ENCODE results near the gene DLX3.

DLX3 gene

GRCh38 chr17:50022463-50023130, 27.6 kb upstream of the DLX3 start:
- DNase-seq, result no peak

- DNase-seq, result no peak
Observed at GRCh38 chr17:50021681-50022370, 26.8 kb upstream of the DLX3 start.

GRCh38 chr17:50020841-50021599, 26.0 kb upstream of the DLX3 start:
- no peak for DNase-seq

- DNase-seq, result no peak
Observed at GRCh38 chr17:50018909-50019308, 23.9 kb upstream of the DLX3 start.

- no peak for DNase-seq
Observed at GRCh38 chr17:50015146-50015545, 20.1 kb upstream of the DLX3 start.

DNA sequence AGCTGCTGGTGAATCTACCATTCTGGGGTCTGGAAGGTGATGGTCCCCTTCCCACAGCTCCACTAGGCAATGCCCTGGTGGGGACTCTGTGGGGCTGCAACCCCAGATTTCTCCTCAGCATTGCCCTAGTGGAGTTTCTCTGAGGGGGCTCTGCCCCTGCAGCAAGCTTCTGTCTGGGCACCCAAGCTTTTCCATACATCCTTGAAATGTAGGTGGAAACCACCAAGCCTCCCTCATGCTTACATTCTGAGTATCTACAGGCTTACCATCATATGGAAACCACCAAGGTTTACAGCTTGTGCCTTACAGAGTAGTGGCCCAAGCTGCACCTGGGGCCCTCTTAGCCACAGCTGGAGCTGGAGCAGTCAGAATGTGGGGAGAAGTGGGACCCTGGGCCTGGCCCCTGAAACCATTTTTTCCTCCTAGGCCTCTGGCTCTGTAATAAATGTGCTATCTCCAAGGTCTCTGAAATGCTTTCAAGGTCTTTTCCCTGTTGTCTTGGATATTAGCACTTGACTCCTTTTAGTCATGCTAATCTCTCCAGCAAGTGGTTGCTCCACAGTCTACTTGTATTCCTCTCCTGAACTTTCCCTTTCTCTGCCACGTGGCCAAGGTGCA, 19.6 kb upstream of the DLX3 start:
- no peak for DNase-seq

DNA sequence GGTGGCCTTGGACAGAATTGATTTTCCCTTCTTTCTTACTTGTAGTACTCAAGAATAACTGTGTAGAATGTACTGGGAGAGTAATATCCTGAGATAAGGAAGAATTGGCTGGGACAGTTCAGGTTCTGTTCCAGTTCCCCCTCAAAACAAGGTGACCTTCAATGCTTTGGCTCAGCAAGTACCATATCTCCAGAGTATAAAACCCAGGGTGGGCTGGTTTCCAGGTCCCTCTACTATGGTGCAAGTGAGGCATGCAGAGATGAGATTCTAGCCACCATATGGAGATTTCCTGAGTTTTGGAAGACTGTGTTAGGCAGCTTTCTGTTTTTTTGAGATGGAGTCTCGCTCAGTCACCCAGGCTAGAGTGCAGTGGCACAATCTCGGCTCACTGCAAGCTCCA, 18.1 kb upstream of the DLX3 start:
- no peak for DNase-seq

DNA sequence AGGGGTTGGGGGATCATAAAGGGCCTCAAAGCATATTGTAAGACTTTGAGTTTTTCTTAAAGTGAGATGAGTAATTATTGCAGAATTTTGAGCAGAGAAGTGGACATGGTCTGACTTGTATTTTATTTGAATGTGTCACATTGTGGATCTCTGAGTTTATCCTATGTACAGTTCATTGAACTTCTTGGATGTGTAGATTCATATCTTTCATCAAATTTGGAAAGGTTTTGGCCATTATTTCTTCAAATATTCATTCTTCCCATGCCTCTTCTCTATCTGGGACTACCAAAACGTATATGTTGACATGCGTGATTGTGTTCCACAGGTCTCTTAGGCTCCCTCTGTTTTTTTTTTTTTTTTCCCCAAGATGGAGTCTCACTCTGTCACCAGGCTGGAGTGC, 14.3 kb upstream of the DLX3 start:
- DNase-seq, result no peak

DNA sequence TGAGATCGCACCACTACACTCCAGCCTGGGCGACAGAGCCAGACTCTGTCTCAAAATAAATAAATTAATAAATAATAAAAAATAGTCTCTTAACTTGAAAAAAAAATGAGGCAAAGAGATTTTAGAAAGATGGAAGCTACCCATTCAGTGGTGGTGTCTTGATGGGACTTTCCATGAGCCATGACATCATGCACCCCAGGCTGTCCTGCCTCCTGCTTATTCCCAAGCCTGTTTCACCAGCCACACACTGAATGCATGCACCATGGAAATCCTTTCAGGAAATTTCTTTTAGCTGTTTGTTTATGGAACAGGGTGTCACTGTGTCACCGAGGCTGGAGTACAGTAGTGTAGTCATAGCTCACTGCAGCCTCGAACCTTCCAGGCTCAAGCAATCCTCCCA, 8.9 kb upstream of the DLX3 start:
- DNase-seq, result no peak

- DNase-seq, result no peak
Observed at GRCh38 chr17:49998836-49999511, 4.0 kb upstream of the DLX3 start.

- DNase-seq, result peak; percentile 53 to 68 (median 64)
Observed at GRCh38 chr17:49997773-49998703, 3.0 kb upstream of the DLX3 start.

DNA sequence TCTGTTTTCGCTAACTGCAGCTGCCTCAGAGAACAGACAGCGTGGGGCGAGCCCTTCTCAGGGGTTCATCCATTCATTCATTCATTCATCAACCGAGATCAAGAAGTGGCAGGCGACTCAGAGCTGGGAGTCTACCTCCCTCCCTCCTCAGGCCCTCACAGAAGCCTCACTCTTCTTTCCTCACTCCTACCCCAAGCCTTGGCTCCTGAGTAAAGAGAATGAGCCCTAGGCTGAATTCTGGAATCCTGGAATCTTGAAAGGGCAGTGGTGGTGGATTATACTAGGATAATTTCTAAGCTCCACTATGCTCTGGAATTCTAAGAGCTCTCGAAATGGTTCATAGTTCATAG, 2.3 kb upstream of the DLX3 start:
- no peak for DNase-seq

DNA sequence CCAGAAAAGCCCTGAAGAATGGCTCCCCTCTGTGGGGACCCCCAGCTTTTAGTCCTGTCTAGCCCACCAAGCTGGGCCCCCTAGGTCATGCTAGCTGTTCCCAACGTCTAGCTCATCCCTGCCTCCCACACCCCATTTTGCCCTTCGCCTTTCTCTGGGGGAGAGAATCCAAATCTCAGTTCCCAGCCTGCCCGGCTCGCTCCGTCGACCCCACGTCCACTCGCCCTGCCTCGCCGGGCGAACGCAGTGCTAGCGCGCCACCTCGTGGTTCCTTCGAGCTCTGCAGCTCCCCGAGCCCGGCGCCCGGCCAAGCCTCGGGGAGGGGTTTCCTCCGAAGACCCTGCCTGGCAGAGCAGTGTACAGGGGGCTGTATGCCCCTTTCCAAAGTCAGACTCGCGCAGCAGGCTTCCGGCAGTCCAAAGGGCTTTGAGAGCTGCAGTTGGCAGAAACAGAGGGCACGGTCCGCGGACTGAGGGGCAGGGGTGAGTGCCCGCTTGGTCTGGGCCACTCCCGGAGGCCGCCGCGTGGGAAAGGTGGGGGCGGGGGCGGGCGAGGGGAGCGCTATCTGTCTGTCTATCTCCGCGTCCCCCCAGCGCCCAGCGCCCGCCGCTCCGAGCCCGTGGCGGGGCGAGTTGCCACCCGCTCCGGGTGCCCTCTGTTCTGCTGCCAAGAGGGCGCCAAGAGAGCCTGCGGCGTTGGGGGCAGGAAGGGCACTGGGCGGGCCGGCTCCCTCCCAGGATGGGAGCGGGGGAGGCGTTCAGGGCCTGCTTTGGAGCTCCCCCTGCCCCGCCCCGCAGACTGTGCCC, 1.7 kb upstream of the DLX3 start:
- DNase-seq, result peak; percentile 42 to 69 (median 68)

DNA sequence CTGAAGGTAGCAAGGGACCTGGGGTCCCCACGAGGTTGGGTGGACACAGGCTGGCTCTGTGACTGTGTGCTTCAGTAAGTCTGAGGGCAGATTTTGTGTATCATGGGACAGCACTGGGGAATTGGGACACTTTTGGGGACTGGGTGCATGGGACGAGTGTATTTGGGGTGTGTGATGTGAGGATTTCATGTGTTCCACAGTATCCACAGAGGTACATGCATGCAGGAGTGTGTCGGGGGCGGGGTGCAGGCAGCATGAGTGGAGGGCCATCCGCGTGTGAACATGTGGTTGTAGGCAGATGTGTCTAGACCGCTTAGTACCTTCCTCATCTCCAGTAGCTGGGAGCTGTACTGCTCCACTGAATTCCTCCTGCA, 1.1 kb upstream of the DLX3 start:
- no peak for DNase-seq

GRCh38 chr17:49994085-49995054, 654 bp downstream of the DLX3 start:
- DNase-seq, result no peak

DNA sequence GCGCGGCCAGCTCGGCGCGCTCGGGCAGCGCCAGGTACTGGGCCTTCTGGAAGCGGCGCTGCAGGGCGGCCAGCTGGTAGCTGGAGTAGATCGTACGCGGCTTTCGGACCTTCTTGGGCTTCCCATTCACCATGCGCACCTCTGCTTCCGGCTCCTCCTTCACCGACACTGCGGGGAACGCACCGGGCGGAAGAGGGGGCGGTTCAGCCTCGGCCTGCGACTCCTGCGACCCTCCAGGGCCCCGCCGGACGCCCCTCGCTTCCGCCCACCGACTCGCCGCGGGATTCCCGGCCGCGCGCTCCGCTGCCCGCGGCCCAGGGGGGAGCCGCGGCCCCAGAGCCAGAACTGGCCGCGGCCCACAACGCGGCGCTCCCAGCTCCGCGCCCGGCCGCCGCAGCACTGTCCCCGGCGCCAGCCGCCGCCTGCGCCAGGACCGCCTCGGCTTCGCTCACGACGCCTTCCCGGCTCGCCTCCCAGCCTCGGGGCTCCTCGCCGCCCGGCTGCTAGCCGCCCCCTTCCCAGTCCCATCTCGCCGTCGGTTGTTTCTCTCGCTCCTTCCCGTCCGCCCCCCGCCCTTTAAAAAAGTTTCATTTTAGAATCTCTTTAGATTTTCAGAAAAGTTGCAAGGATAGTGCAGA, 1.5 kb downstream of the DLX3 start:
- no peak for DNase-seq

- DNase-seq, result no peak
Observed at GRCh38 chr17:49992933-49993422, 2.0 kb downstream of the DLX3 start.

GRCh38 chr17:49992191-49992932, 2.7 kb downstream of the DLX3 start:
- DNase-seq, result no peak

Data from activated naive CD4-positive, alpha-beta T cell (primary cell).